KMS-11 (cell line): Measurements from ENCODE around the gene EIF3K.
"Not testable (repeated sequence)": the region's sequence is repeated elsewhere in the genome, so short reads cannot be mapped to it uniquely, and the experiment has no call there.

Experiments
- H2AFZ ChIP-seq: fragments of 200-600 bp; sonication (generic); 2 replicates; pipeline ENCODE4 v1.6.1; 2016; ENCODE audit warnings: antibody characterized with exemption, mixed run types, low read depth
- H3K27ac ChIP-seq: fragments of 200-600 bp; sonication (generic); 2 replicates; pipeline ENCODE4 v1.6.1; 2016; ENCODE audit warnings: mild to moderate bottlenecking, mixed run types
- H3K27me3 ChIP-seq: fragments of 200-600 bp; sonication (generic); 2 replicates; pipeline ENCODE4 v1.6.1; 2017; ENCODE audit warnings: mild to moderate bottlenecking, low read depth, mixed run types, moderate library complexity; ENCODE audit not compliant: insufficient read depth
- H3K36me3 ChIP-seq: fragments of 200-600 bp; sonication (generic); 2 replicates; pipeline ENCODE4 v1.6.1; 2017; ENCODE audit warnings: mild to moderate bottlenecking, mixed run types; ENCODE audit not compliant: insufficient read depth
- H3K4me1 ChIP-seq: fragments of 200-600 bp; sonication (generic); 2 replicates; pipeline ENCODE4 v1.6.1; 2016; ENCODE audit warnings: mild to moderate bottlenecking, low read depth, mixed run types; ENCODE audit not compliant: poor library complexity, severe bottlenecking
- H3K4me2 ChIP-seq: fragments of 200-600 bp; sonication (generic); 2 replicates; pipeline ENCODE4 v1.7.0; 2016; ENCODE audit warnings: mild to moderate bottlenecking, mixed run types
- H3K4me3 ChIP-seq: fragments of 200-600 bp; sonication (generic); IDR thresholded peaks from 2 replicates; pipeline ENCODE4 v1.6.1; 2017; ENCODE audit warnings: low read depth, low read length, mixed read lengths; ENCODE audit not compliant: insufficient read depth
- H3K79me2 ChIP-seq: fragments of 200-600 bp; sonication (generic); 2 replicates; pipeline ENCODE4 v1.6.1; 2016; ENCODE audit warnings: low read depth, mixed run types; ENCODE audit not compliant: insufficient read depth
- H3K9ac ChIP-seq: fragments of 200-600 bp; sonication (generic); 2 replicates; pipeline ENCODE4 v1.6.1; 2016; ENCODE audit warnings: mild to moderate bottlenecking, mixed run types
- H4K20me1 ChIP-seq: fragments of 200-600 bp; sonication (generic); 2 replicates; pipeline ENCODE4 v1.6.1; 2016; ENCODE audit warnings: mild to moderate bottlenecking, mixed run types; ENCODE audit not compliant: insufficient read depth
- TF ChIP-seq, protein P1 (sequence below): fragments of 200-600 bp; sonication (generic); conservative IDR thresholded peaks from 2 replicates; pipeline ENCODE4 v1.6.1; 2017; ENCODE audit warnings: low read depth, mild to moderate bottlenecking, antibody characterized with exemption, low read length, moderate library complexity, mixed read lengths

The EIF3K gene

DNA sequence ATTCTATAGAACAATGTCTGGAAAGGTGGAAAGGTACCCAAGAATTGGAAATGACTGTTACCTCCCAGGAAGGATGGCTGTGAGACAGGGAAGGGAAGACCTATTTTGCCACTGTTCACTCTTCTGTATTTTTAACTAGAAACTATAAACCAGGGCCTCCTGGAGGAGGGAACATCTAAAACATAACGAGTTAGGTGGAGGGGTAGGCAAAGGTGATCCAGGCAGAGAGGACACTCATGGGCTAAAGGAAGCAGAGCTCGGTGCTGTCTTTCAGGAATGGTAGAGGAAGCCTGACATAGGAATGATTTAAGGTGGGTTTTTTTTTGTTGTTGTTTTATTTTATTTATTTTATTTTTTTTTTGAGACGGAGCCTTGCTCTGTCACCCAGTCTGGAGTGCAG is 5.8 kb downstream of the EIF3K start:
- Histone ChIP-seq H2AFZ (no peak overlapping the region), H3K27me3 (no peaks in the 10 kb centered on the region), H3K79me2 (peaks cover 17% of the 10 kb centered on the region), H3K36me3 (peaks cover 20% of the 10 kb centered on the region; the same call in 1 of the 2 replicates), H3K27ac (no peak overlapping the region), H4K20me1 (no peaks in the 10 kb centered on the region), H3K4me1 (peaks cover 6% of the 10 kb centered on the region), H3K4me2 (no peak overlapping the region), H3K9ac (no peak overlapping the region), H3K4me3 (no peak overlapping the region)
- TF ChIP-seq, protein P1, sequence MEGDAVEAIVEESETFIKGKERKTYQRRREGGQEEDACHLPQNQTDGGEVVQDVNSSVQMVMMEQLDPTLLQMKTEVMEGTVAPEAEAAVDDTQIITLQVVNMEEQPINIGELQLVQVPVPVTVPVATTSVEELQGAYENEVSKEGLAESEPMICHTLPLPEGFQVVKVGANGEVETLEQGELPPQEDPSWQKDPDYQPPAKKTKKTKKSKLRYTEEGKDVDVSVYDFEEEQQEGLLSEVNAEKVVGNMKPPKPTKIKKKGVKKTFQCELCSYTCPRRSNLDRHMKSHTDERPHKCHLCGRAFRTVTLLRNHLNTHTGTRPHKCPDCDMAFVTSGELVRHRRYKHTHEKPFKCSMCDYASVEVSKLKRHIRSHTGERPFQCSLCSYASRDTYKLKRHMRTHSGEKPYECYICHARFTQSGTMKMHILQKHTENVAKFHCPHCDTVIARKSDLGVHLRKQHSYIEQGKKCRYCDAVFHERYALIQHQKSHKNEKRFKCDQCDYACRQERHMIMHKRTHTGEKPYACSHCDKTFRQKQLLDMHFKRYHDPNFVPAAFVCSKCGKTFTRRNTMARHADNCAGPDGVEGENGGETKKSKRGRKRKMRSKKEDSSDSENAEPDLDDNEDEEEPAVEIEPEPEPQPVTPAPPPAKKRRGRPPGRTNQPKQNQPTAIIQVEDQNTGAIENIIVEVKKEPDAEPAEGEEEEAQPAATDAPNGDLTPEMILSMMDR: no peak

DNA sequence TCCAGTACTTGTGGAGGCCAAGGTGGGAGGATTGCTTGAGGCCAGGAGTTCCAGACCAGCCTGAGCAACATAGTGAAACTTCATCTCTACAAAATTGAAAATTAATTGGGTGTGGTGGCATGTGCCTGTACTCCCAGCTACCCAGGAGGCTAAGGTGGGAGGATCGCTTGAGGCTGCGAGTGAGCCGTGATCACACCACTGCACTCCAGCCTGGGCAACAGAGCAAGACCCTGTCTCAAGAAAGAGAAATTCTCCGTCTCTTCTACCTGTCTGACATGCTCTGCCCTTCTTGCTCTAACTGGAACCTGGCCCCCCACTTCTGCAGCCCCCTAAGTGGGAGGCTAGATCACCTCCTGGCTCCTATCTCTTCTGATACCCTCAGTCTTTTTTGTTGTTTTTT is 7.4 kb downstream of the EIF3K start:
- Histone ChIP-seq H4K20me1 (no peaks in the 10 kb centered on the region), H3K4me1 (no peaks in the 10 kb centered on the region), H3K27ac (no peak overlapping the region), H3K4me3 (no peak overlapping the region), H3K79me2 (peaks cover 2% of the 10 kb centered on the region; the same call in 1 of the 2 replicates), H2AFZ (no peak overlapping the region), H3K27me3 (no peaks in the 10 kb centered on the region), H3K9ac (no peak overlapping the region), H3K36me3 (peaks cover 15% of the 10 kb centered on the region; the same call in 1 of the 2 replicates), H3K4me2 (no peak overlapping the region)
- TF ChIP-seq, protein P1: no peak

DNA sequence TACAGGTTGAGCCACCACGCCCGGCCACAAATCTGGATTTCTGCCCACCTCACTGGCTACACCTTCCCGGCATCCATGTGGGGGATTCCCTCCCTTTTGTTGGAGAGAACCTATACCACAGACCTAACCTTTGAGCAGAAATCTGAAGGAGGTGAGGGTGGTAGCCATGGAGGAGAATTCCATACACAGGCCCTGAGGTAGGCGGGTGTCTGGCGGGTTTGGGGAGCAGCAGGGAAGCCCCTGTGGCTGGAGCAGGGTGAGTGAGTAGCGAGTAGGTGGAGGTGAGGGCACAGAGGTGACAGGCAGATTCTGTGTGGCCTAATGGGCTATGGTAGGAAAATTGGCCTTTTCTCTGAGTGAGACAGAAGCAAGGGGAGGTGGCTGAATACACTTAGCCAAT is 10.6 kb downstream of the EIF3K start:
- H3K27me3 ChIP-seq: no peaks in the 10 kb centered on the region
- H4K20me1 ChIP-seq: no peaks in the 10 kb centered on the region
- H3K4me3 ChIP-seq: no peak overlapping the region
- H3K79me2 ChIP-seq: no peaks in the 10 kb centered on the region
- H3K4me2 ChIP-seq: no peak overlapping the region
- H3K4me1 ChIP-seq: no peaks in the 10 kb centered on the region
- no peak overlapping the region for H3K27ac ChIP-seq
- TF ChIP-seq, protein P1: no peak
- no peak overlapping the region for H3K9ac ChIP-seq
- no peak overlapping the region for H2AFZ ChIP-seq
- peaks cover 10% of the 10 kb centered on the region; the same call in 1 of the 2 replicates for H3K36me3 ChIP-seq

DNA sequence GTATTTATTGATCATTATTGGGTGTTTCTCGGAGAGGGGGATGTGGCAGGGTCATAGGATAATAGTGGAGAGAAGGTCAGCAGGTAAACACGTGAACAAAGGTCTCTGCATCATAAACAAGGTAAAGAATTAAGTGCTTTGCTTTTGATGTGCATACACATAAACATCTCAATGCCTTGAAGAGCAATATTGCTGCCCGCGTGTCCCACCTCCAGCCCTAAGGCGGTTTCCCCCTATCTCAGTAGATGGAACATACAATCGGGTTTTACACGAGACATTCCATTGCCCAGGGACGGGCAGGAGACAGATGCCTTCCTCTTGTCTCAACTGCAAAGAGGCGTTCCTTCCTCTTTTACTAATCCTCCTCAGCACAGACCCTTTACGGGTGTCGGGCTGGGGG is 12.3 kb downstream of the EIF3K start:
- not testable (repeated sequence) for H3K4me2 ChIP-seq, H3K36me3 ChIP-seq

DNA sequence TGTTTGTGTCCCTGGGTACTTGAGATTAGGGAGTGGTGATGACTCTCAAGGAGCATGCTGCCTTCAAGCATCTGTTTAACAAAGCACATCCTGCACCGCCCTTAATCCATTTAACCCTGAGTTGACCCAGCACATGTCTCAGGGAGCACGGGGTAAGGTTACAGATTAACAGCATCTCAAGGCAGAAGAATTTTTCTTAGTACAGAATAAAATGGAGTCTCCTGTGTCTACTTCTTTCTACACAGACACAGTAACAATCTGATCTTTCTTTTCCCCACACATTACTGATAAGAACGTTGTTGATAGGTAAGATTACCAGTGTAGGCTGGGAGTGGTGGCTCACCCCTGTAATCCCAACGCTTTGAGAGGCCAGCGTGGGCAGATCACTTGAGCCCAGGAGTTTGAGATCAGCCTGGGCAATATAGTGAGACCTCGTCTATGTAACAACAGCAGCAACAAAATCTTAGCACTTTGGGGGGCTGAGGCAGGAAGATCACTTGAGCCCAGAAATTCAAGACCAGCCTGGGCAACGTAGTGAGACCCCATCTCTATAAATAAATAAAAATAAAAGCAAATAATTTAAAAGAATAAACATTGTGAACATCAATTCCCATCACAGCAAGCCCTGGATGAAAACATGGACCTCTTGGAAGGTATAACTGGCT is 13.0 kb downstream of the EIF3K start:
- H3K4me2 ChIP-seq, H3K36me3 ChIP-seq, H3K27me3 ChIP-seq, H3K9ac ChIP-seq, H2AFZ ChIP-seq, H3K79me2 ChIP-seq, H3K27ac ChIP-seq, H3K4me3 ChIP-seq, H4K20me1 ChIP-seq: not testable (repeated sequence)
- H3K4me1 ChIP-seq: peaks cover 14% of the 10 kb centered on the region

More for the DNA sequence above, 12.3 kb downstream of the EIF3K start:
- not testable (repeated sequence) for H3K9ac ChIP-seq, H4K20me1 ChIP-seq, H3K4me1 ChIP-seq, H3K79me2 ChIP-seq, H2AFZ ChIP-seq, H3K27me3 ChIP-seq, H3K27ac ChIP-seq, H3K4me3 ChIP-seq
